ENCODE results near the gene FXYD5.

Gene FXYD5

GRCh38 chr19:35155441-35155840 is 906 bp downstream of the FXYD5 start:
- in situ Hi-C loops (cut with MboI; ENCODE audit: low sequenced_read_pairs) = no loop called here

DNA sequence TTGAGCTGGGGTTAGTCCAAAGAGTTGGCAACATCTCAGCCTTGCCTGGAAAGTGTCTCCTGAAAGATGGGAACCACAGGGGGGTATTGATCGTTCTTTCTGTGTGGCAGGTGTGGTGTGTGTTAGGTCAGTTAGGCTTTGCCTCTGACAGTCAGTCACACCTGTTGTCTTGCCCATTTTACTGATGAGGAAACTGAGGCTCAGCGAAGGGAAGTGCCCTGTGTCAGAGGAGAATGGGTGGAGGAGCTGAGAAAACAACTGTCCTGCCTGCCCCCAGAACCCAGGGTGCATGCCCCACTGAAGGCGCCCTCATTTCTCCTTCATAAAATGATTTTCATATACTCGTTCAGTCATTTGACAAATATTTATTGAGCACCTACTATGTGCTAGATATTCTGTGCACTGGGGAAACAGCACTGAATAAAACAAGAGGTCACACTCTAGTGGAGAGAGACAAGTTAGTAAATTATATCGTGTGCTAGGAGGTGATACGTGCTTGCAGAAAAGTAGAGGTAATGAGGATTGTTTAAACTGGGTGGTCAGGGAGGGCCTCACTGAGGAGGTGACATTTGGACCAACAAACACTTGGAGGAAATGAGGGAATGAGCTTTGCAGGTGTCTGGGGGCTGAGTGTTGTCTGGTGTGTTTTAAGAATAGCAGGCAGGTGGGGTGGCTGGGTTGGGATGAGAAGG is 1.6 kb downstream of the FXYD5 start:
- in situ Hi-C loops (cut with MboI; ENCODE audit: low sequenced_read_pairs) = no loop called here

GRCh38 chr19:35156673-35157014 is 2.1 kb downstream of the FXYD5 start:
- in situ Hi-C loops (cut with MboI; ENCODE audit: low sequenced_read_pairs) = no loop called here

DNA sequence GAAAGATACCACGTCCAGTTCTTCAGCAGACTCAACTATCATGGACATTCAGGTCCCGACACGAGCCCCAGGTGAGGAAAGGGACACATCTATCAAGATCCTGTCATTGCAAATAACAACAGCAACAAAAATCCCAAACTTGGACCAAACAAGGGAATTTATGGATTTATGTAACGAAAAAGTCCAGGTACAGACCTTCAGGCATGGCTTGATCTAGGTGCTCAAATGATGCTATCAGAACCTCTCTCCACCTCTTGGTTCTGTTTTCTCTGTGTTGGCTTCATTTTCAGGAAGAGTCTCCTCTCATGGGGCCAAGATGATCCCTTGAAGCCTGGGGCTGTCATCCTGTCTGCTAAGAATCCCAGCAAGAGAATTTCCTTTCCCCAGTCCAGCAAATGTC is 2.9 kb downstream of the FXYD5 start:
- in situ Hi-C loops (cut with MboI; ENCODE audit: low sequenced_read_pairs) = no loop called here

- in situ Hi-C loops (cut with MboI; ENCODE audit: low sequenced_read_pairs) = no loop called here
These were observed 5.1 kb downstream of the FXYD5 start for GRCh38 chr19:35159606-35160005.

- in situ Hi-C loops (cut with MboI; ENCODE audit: low sequenced_read_pairs) = no loop called here
These were observed 6.3 kb downstream of the FXYD5 start for GRCh38 chr19:35160629-35161433.

GRCh38 chr19:35161434-35161743 is 6.9 kb downstream of the FXYD5 start:
- in situ Hi-C loops (cut with MboI; ENCODE audit: low sequenced_read_pairs) = no loop called here

DNA sequence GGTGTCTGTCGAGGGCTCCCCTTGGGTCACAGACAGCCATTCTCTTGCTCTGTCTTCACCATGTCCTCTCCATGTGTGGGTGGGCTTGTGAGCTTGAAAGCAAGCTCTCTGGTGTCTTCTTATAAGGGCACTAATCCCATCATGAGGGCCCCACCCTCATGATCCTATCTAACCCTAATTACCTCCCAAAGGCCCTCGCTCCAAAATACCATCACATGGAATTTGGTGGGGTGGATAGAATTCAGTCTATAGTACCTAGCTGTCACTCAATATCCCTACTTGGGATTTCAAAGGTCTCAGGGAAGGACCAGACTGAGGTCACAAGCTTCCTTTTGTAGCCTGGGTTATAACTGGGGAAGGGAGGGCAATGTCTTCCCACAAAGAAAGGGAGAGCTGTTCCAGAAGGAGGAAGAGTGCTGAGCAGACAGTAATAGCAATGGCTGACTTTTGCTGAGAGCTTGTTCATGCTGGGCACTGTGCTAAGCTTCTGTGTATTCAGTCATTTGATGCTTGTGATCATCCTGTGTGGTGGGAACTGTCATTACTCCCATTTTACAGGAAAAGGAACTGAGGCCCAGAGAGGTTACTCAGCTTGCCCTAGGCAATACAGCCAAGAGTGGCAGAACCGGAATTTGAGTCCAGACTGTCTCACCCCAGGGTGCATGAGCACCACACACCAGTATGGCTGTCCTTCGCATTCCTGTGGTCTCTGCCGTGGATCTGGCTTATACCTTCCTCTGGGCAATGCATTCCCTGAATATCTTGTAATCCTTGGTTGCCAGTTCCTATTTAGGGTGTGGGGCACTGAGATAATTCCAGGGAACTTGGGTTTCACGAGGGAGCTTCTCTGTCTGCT is 8.2 kb downstream of the FXYD5 start:
- in situ Hi-C loops (cut with MboI; ENCODE audit: low sequenced_read_pairs) = no loop called here

- in situ Hi-C loops (cut with MboI; ENCODE audit: low sequenced_read_pairs) = no loop called here
These were observed 9.9 kb downstream of the FXYD5 start for GRCh38 chr19:35164418-35164817.

GRCh38 chr19:35165200-35166058 is 10.9 kb downstream of the FXYD5 start:
- in situ Hi-C loops (cut with MboI; ENCODE audit: low sequenced_read_pairs) = no loop called here

DNA sequence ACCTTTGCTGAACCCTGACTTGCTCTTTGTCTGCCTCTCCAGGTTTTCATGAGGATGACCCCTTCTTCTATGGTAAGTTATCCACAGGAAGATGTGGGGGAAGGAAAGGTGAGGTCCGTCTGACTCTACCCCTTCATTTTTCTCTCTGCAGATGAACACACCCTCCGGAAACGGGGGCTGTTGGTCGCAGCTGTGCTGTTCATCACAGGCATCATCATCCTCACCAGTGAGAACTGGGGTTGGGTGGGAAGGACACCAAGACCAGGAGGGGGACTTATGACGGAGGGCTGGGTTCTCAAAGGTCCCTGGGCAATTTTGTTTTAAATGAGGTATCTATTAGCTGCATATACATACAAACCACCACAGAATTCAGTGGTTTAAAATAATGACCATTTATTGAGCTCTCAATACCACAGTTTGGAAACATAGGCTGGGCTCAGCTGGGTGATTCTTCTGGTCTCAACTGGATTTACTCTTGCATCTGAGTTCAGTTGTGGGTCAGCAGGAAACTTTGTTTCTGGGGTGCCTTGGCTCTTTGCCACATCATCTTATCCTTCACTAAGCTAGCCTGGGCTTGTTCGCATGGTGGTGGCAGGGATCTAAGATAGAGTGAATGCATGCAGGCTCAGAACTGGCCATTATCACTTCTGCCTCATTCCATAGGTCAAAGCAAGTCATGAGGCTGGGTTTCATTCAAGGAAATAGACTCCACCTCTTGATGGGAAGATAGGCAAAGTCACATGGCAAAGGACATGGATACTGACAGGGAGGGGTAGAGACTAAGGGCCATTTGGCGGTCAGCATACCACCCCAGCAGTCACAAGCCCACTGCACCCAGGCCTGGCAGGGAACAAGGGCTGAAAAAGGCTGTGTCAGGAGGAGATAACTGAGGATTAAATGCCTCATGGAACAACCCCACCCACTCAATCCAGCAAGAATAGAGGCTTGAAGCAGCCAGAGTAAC is 11.8 kb downstream of the FXYD5 start:
- in situ Hi-C loops (cut with MboI; ENCODE audit: low sequenced_read_pairs) = no loop called here

DNA sequence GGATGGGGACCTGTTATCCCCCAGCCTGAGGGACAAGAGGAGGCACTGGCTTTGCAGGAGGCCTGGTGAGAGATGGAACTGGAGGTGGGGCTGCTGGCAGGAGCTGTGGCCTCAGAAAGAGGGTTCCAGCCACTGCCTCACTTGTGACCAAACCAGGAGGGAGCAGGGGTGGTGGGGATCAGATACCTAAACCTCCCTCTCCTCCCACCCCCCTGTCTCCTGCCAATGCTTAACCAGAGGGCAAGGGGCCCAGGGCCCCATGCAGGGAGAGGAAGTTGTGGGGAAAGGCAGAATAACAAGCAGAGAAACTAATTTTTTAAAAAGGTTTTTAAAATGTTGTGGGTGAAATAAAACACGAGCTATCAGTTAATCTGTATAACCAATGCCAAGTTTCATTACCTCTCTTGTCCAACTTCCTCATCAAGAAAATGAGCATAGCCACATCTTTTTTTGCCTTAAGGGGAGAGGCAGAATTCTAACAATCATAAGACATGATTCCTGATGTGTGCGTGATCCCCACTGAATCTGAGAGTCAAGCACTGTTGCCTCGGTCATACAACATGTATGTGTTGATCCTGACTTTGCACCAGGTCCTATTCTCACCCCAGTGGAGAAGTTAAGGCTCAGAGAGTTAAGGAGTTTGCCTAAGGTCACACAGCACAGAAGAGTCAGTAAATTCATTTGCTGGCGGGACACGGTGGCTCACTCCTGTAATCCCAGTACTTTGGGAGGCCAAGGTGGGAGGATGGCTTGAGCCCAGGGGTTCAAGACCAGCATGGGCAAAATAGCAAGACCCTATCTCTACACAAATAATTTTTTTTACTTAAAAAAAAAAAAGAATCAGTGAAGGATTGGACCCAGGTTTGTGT is 12.9 kb downstream of the FXYD5 start:
- in situ Hi-C loops (cut with MboI; ENCODE audit: low sequenced_read_pairs) = no loop called here

DNA sequence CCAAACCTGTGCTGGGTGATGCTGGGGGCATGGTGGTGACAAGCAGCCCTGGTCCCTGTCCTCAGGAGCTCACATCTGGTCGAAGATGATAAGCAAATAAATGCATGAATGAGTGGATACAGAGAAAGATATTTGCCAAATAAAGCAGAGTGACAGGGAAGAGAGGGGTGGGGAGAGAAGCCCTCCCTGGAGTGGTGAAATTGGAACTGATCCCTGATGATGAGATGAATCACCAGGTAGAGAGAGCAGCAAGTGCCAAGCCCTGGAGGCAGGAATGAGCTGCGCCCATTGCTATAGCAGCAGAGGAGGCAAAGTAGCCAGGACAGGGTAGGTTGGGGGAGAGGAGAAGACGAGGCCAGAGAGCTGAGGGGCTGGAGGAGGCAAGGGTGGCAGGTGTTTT is 13.7 kb downstream of the FXYD5 start:
- in situ Hi-C loops (cut with MboI; ENCODE audit: low sequenced_read_pairs) = no loop called here

GRCh38 chr19:35169221-35169995 is 14.9 kb downstream of the FXYD5 start:
- in situ Hi-C loops (cut with MboI; ENCODE audit: low sequenced_read_pairs) = no loop called here

- in situ Hi-C loops (cut with MboI; ENCODE audit: low sequenced_read_pairs) = no loop called here
These were observed 16.0 kb downstream of the FXYD5 start for GRCh38 chr19:35170359-35171061.

- in situ Hi-C loops (cut with MboI; ENCODE audit: low sequenced_read_pairs) = no loop called here
These were observed 17.2 kb downstream of the FXYD5 start for GRCh38 chr19:35171730-35172129.

DNA sequence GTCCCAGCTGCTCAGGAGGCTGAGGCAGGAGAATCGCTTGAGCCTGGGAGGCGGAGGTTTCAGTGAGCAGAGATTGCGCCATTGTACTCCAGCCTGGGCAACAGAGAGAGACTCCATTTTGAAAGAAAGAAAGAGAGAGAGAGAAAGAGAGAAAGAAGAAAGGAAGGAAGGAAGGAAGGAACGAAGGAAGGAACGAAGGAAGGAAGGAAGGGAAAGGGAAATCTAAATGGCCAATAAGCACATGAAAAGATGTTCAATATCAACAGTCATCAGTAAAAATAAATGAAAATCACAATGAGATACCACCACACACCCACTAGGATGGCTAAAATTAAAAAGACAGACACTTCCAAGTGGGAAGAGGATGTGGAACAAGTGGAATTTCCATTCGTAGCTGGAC is 19.7 kb downstream of the FXYD5 start:
- in situ Hi-C loops (cut with MboI; ENCODE audit: low sequenced_read_pairs) = no loop called here
